NCI-H774 (cell line): ENCODE results near the gene NCAPH2.
"Not testable (repeated sequence)": the region's sequence is repeated elsewhere in the genome, so short reads cannot be mapped to it uniquely, and the experiment has no call there.

Experiments used
- DNase-seq: peaks from one replicate; lab custom pipeline; 2025; lab: John Stamatoyannopoulos, UW

The NCAPH2 gene

GRCh38 chr22:50530877-50531545 is 23.0 kb downstream of the NCAPH2 start:
- peak; percentile 43 for DNase-seq

GRCh38 chr22:50531546-50531961 is 23.5 kb downstream of the NCAPH2 start:
- peak; percentile 24 for DNase-seq

GRCh38 chr22:50531962-50532674 is 24.1 kb downstream of the NCAPH2 start:
- DNase-seq = no peak

- no peak for DNase-seq
Measured at GRCh38 chr22:50532824-50533796, 25.1 kb downstream of the NCAPH2 start.

GRCh38 chr22:50533856-50534711 is 26.1 kb downstream of the NCAPH2 start:
- not testable (repeated sequence) for DNase-seq

- no peak for DNase-seq
Measured at GRCh38 chr22:50535113-50535512, 27.1 kb downstream of the NCAPH2 start.

- DNase-seq = no peak
Measured at GRCh38 chr22:50536226-50536625, 28.2 kb downstream of the NCAPH2 start.

- DNase-seq = no peak
Measured at GRCh38 chr22:50537765-50538164, 29.7 kb downstream of the NCAPH2 start.

- no peak for DNase-seq
Measured at GRCh38 chr22:50540381-50540780, 32.4 kb downstream of the NCAPH2 start.

GRCh38 chr22:50541667-50542026 is 33.6 kb downstream of the NCAPH2 start:
- not testable (repeated sequence) for DNase-seq

GRCh38 chr22:50542416-50542927 is 34.4 kb downstream of the NCAPH2 start:
- DNase-seq = no peak

GRCh38 chr22:50544078-50544745 is 36.2 kb downstream of the NCAPH2 start:
- no peak for DNase-seq

- no peak for DNase-seq
Measured at GRCh38 chr22:50544746-50545253, 36.8 kb downstream of the NCAPH2 start.

GRCh38 chr22:50545522-50546325 is 37.7 kb downstream of the NCAPH2 start, which contains the start of gene KLHDC7B:
Gene KLHDC7B (plus strand): TSS chr22:50545899. CDS start chr22:50546244, 345 bp downstream.
- no peak for DNase-seq

- no peak for DNase-seq
Measured at GRCh38 chr22:50546326-50547262, 38.6 kb downstream of the NCAPH2 start.

GRCh38 chr22:50547263-50547985 is 39.4 kb downstream of the NCAPH2 start:
- DNase-seq = no peak

- DNase-seq = no peak
Measured at GRCh38 chr22:50548040-50548920, 40.3 kb downstream of the NCAPH2 start.
